ENCODE measurements around the gene PLVAP.

GRCh38 chr19:17318966-17319365 lies 58.2 kb downstream of the PLVAP start:
- TF ChIP-seq, protein P1, sequence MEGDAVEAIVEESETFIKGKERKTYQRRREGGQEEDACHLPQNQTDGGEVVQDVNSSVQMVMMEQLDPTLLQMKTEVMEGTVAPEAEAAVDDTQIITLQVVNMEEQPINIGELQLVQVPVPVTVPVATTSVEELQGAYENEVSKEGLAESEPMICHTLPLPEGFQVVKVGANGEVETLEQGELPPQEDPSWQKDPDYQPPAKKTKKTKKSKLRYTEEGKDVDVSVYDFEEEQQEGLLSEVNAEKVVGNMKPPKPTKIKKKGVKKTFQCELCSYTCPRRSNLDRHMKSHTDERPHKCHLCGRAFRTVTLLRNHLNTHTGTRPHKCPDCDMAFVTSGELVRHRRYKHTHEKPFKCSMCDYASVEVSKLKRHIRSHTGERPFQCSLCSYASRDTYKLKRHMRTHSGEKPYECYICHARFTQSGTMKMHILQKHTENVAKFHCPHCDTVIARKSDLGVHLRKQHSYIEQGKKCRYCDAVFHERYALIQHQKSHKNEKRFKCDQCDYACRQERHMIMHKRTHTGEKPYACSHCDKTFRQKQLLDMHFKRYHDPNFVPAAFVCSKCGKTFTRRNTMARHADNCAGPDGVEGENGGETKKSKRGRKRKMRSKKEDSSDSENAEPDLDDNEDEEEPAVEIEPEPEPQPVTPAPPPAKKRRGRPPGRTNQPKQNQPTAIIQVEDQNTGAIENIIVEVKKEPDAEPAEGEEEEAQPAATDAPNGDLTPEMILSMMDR (IDR thresholded peaks at IDR 0.05): no peak
- no peak for TF ChIP-seq POLR2A (IDR thresholded peaks at IDR 0.05)
- no peak for TF ChIP-seq POLR2AphosphoS5 (IDR thresholded peaks at IDR 0.05)
- TF ChIP-seq EP300 (IDR thresholded peaks at IDR 0.05): no peak

All from stomach (tissue), 4 donors.